ENCODE measurements around the gene NCBP3.

- TF ChIP-seq POLR2A (IDR thresholded peaks at IDR 0.05; ENCODE audit: control extremely low read depth in 1 of 2, low read depth in 2 of 2, low read length in 2 of 2) (no peak), SRF (IDR thresholded peaks at IDR 0.05; ENCODE audit: low read depth, low read length) (no peak), CTCF (IDR thresholded peaks at IDR 0.05; ENCODE audit: control extremely low read depth in 1 of 3, insufficient read depth in 1 of 3, low read depth in 1 of 3, low read length in 3 of 3) (no peak), E2F6 (IDR thresholded peaks at IDR 0.05) (no peak), HDAC2 (IDR thresholded peaks at IDR 0.05; ENCODE audit: borderline replicate concordance in 1 of 2, low read depth in 2 of 2, low read length in 2 of 2) (no peak)
Measured at GRCh38 chr17:3803308-3803640, 42.8 kb downstream of the NCBP3 start.
